NT2/D1 (cell line): ENCODE measurements around the gene RAET1L.

ENCODE experiments used
- SUZ12 ChIP-seq: IDR thresholded peaks from 2 replicates; pipeline ENCODE4 v1.6.1; 2011; ENCODE audit not compliant: insufficient read length, insufficient read depth; ENCODE audit errors: extremely low read depth
- YY1 ChIP-seq: IDR thresholded peaks from 2 replicates; pipeline ENCODE4 v1.6.1; 2011; ENCODE audit not compliant: insufficient read length, insufficient read depth
- ZNF274 ChIP-seq: IDR thresholded peaks from 2 replicates; pipeline ENCODE4 v1.6.1; 2011; ENCODE audit warnings: mild to moderate bottlenecking, low read depth, low read length

GRCh38 chr6:150028799-150029198 lies 3.5 kb upstream of the RAET1L start:
- TF ChIP-seq YY1 (no peak), ZNF274 (no peak), SUZ12 (no peak)
